ENCODE measurements around the gene ZFY. TPM values are rescaled to one million over a fixed set of nuclear protein-coding genes. Genes with fewer than 3 reads are reported as not detected.

Gene ZFY
- total and polyA plus RNA-seq, 2 of the 13 experiments (the other 11 are each of a cell fraction or from before 2014, with no cell fraction given) = 3.3 to 17.1 TPM

DNA sequence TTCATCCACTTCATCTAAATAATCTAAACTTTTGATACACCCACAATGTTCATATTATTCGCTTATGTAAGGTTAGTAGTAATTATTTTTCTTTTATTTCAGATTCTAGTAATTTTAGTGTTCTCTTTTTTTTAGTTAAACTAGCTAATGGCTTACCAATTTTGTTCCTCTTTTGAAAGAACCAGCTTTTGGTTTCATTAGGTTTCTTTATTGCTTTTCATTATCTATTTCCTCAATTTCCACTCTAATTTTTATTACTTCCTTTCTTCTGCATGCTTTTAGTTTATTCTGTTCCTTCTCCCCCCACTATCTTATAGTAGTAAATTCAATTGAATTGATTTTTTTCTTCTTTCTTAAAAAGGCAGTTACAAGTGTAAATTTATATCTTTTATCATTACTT lies 90.2 kb downstream of the ZFY start (continued):
- TF ChIP-seq, protein P1, sequence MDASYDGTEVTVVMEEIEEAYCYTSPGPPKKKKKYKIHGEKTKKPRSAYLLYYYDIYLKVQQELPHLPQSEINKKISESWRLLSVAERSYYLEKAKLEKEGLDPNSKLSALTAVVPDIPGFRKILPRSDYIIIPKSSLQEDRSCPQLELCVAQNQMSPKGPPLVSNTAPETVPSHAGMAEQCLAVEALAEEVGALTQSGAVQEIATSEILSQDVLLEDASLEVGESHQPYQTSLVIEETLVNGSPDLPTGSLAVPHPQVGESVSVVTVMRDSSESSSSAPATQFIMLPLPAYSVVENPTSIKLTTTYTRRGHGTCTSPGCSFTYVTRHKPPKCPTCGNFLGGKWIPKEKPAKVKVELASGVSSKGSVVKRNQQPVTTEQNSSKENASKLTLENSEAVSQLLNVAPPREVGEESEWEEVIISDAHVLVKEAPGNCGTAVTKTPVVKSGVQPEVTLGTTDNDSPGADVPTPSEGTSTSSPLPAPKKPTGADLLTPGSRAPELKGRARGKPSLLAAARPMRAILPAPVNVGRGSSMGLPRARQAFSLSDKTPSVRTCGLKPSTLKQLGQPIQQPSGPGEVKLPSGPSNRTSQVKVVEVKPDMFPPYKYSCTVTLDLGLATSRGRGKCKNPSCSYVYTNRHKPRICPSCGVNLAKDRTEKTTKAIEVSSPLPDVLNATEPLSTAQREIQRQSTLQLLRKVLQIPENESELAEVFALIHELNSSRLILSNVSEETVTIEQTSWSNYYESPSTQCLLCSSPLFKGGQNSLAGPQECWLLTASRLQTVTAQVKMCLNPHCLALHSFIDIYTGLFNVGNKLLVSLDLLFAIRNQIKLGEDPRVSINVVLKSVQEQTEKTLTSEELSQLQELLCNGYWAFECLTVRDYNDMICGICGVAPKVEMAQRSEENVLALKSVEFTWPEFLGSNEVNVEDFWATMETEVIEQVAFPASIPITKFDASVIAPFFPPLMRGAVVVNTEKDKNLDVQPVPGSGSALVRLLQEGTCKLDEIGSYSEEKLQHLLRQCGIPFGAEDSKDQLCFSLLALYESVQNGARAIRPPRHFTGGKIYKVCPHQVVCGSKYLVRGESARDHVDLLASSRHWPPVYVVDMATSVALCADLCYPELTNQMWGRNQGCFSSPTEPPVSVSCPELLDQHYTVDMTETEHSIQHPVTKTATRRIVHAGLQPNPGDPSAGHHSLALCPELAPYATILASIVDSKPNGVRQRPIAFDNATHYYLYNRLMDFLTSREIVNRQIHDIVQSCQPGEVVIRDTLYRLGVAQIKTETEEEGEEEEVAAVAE (CRISPR knock-in tag; IDR thresholded peaks at IDR 0.05; ENCODE audit: borderline replicate concordance) = no peak
- TF ChIP-seq MATR3 (CRISPR knock-in tag; IDR thresholded peaks at IDR 0.05) (no peak), KDM6A (CRISPR knock-in tag; IDR thresholded peaks at IDR 0.05; ENCODE audit: low read depth) (no peak), ZNF569 (CRISPR knock-in tag; IDR thresholded peaks at IDR 0.05; ENCODE audit: borderline replicate concordance) (no peak)
- TF ChIP-seq, protein P2, sequence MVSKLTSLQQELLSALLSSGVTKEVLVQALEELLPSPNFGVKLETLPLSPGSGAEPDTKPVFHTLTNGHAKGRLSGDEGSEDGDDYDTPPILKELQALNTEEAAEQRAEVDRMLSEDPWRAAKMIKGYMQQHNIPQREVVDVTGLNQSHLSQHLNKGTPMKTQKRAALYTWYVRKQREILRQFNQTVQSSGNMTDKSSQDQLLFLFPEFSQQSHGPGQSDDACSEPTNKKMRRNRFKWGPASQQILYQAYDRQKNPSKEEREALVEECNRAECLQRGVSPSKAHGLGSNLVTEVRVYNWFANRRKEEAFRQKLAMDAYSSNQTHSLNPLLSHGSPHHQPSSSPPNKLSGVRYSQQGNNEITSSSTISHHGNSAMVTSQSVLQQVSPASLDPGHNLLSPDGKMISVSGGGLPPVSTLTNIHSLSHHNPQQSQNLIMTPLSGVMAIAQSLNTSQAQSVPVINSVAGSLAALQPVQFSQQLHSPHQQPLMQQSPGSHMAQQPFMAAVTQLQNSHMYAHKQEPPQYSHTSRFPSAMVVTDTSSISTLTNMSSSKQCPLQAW (CRISPR knock-in tag; IDR thresholded peaks at IDR 0.05) = no peak
- TF ChIP-seq, protein P3, sequence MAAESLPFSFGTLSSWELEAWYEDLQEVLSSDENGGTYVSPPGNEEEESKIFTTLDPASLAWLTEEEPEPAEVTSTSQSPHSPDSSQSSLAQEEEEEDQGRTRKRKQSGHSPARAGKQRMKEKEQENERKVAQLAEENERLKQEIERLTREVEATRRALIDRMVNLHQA (CRISPR knock-in tag; IDR thresholded peaks at IDR 0.05) = no peak

Small RNAs within 50 kb of the gene (small RNA-seq; reads per million reads assigned to genes)
- gene EEF1A1P41 (ENCODE audit: insufficient read depth in 2 of 3, insufficient read length in 3 of 3, low read depth in 2 of 3, low replicate concordance in 1 of 3) = 0 reads per million in 3 experiments

Other genes with a start within 250 kb of the ZFY start
- gene SRY, start 147.7 kb upstream of the ZFY start, total RNA-seq (2016; rRNA removed; fragmentation: Illumina TruSeq; extraction: Trizol) = 3.4 and 4.2 TPM in 2 replicates
- gene SRY, start 147.7 kb upstream of the ZFY start, polyA plus RNA-seq (2011; rRNA removed) = 4.7 and 5.8 TPM in 2 replicates
- 461 and 631 TPM in 2 replicates for gene RPS4Y1, start 93.8 kb upstream of the ZFY start, total RNA-seq (2016; rRNA removed; fragmentation: Illumina TruSeq; extraction: Trizol)
- gene RPS4Y1, start 93.8 kb upstream of the ZFY start, polyA plus RNA-seq (2011; rRNA removed) = 824 and 1,080 TPM in 2 replicates

Data from HepG2 (cell line).